WI38 (cell line): ENCODE measurements around the gene APAF1.

ENCODE experiments used
- H3K4me3 ChIP-seq: 2 replicates; pipeline ENCODE4 v1.5.1; 2011; ENCODE audit warnings: low read depth, mild to moderate bottlenecking, control low read depth, low read length
- CTCF ChIP-seq: IDR thresholded peaks from 2 replicates; pipeline ENCODE4 v1.5.1; 2012; ENCODE audit warnings: low read depth, mild to moderate bottlenecking, control low read depth, low read length

APAF1 gene

GRCh38 chr12:98691351-98691750 lies 46.3 kb downstream of the APAF1 start:
- TF ChIP-seq CTCF, result no peak
- no peak overlapping the region for H3K4me3 ChIP-seq

- no peak for TF ChIP-seq CTCF
- no peak overlapping the region for H3K4me3 ChIP-seq
These were observed 51.1 kb downstream of the APAF1 start for GRCh38 chr12:98696036-98696646.

GRCh38 chr12:98697209-98697608 lies 52.1 kb downstream of the APAF1 start:
- H3K4me3 ChIP-seq, result no peak overlapping the region
- TF ChIP-seq CTCF, result no peak

- H3K4me3 ChIP-seq, result no peak overlapping the region
- TF ChIP-seq CTCF, result peak; percentile 59
These were observed 53.7 kb downstream of the APAF1 start for GRCh38 chr12:98698603-98699463.

GRCh38 chr12:98699586-98699985 lies 54.5 kb downstream of the APAF1 start:
- no peak overlapping the region for H3K4me3 ChIP-seq
- no peak for TF ChIP-seq CTCF

- no peak overlapping the region for H3K4me3 ChIP-seq
- no peak for TF ChIP-seq CTCF
These were observed 56.1 kb downstream of the APAF1 start for GRCh38 chr12:98701166-98701565.

GRCh38 chr12:98709022-98709421 lies 63.9 kb downstream of the APAF1 start:
- no peak overlapping the region for H3K4me3 ChIP-seq
- no peak for TF ChIP-seq CTCF
